Hindlimb muscle (tissue), 1 donor: Measurements from ENCODE around the gene RPL21. TPM values are rescaled to one million over a fixed set of nuclear protein-coding genes. Genes with fewer than 3 reads are reported as not detected.

Experiments
- DNase-seq: peaks from one replicate; pipeline ENCODE4 v3.0.0-alpha.2; 2013
- polyA plus RNA-seq: library from polyadenylated mRNA; unstranded; fragments of 120-200 nt; gene quantifications from one replicate; pipeline ENCODE4 v1.2.1, GENCODE V29; 2013; ENCODE audit not compliant: insufficient read length

Gene RPL21
- polyA plus RNA-seq, 1 donor: 945 TPM

- no peak for DNase-seq
Observed at GRCh38 chr13:27258637-27259386, 7.5 kb downstream of the RPL21 start.

- DNase-seq: no peak
Observed at GRCh38 chr13:27259831-27260230, 8.5 kb downstream of the RPL21 start.

DNA sequence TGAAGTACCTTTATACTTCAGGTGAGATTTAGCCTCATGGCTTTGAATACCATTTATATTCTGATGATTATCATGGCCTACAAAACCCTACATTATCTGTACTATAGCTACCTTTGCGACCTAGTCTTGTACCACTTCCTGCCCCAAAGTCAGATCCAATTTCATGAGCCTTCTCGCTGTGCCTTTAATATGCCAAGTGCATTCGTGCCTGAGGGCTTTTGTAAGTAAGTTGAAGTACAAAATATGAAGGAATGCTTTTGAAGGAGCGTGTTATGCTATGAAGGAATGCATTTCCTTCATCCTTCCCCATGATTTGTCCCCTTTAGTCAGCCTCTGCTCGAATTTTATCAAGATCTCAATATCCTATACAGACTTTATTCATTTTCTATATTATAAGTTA lies 10.0 kb downstream of the RPL21 start:
- no peak for DNase-seq

GRCh38 chr13:27263438-27263837 lies 12.1 kb downstream of the RPL21 start:
- no peak for DNase-seq

DNA sequence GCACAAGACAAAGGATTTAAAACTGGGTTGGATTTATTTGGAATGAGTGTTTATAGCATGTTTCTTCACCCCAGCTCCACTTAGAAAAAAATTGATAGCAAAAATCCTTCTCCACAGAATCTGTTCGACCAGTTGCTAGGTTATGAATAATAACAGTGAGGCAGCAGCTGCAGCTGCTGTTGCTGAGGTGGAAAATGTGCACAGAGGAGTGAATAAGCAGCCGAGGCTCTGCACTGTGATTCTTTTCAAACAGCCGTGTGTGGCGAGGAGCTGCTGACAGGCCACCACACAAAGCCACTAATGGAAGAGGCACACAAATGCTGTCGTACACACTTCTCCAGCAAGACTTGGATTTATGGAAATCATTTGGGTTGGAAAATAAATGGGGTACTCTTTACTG lies 12.8 kb downstream of the RPL21 start:
- peak; percentile 66 for DNase-seq

DNA sequence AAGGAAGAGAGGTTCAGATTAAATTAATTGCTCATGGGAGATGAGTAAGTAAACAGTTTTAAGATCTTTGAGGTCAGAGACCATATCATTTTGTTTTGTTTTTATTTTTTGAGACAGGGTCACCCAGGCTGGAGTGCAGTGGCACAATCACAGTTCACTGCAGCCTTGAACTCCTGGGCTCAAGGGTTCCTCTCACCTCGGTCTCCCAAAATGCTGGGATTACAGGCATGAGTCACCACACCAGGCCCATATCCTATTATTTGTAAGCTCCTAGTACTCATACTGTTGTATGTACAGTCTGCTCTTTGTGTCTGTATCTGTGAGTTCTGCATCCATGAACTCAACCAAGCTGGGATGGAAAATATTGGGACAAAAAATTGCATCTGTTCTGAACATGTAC lies 13.3 kb downstream of the RPL21 start:
- DNase-seq: no peak

- no peak for DNase-seq
Observed at GRCh38 chr13:27266917-27267316, 15.6 kb downstream of the RPL21 start.

DNA sequence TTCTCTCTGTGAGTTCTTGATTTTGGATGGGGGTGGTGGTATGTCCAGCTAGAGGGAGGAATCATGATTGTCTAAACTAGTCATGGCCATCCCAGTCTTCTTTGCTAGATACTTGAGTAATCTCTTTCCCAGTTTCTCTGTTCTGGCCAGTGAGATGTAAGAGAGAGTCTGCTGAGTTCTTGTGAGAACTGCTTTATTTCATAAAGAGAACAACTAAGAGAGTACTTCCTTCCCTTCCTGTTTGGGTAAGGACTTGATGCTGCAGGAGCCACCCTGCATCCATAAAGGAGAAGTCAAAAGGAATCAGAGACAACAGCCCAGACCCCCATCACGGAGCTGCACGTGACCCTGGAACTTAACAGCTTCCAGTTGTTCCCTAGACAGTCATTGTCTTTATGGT lies 16.2 kb downstream of the RPL21 start:
- DNase-seq: no peak

DNA sequence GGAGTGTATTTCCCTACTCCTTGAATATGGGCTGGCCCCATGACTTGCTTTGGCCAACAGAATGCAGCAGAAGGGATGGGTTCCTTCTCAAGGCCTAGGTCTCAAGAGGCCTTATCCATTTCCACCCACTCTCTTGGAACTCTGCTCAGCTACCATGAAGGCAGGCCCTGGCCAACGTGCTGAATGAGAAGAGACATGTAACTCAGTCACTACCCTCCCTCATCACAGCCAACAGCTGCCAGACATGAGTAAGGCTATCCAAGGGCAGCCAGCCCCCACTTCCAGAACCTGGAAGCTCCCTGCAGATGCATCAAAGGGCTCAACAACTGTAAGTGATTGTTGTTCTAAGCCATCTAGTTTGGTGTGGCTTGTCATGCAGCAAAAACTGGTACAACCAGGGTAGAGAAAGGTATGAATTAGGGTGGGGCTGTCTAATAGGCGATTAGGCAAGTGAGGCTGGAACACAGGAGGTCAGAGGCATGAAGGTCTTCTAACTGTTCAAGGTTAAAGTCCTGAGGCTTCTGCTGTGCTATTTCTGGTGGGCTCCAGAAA lies 17.8 kb downstream of the RPL21 start:
- no peak for DNase-seq

GRCh38 chr13:27270594-27271520 lies 19.5 kb downstream of the RPL21 start, which contains the start of gene RASL11A:
Gene RASL11A (plus strand): TSS chr13:27270830. CDS start chr13:27270945, 115 bp downstream.
- peak; percentile 87 for DNase-seq

DNA sequence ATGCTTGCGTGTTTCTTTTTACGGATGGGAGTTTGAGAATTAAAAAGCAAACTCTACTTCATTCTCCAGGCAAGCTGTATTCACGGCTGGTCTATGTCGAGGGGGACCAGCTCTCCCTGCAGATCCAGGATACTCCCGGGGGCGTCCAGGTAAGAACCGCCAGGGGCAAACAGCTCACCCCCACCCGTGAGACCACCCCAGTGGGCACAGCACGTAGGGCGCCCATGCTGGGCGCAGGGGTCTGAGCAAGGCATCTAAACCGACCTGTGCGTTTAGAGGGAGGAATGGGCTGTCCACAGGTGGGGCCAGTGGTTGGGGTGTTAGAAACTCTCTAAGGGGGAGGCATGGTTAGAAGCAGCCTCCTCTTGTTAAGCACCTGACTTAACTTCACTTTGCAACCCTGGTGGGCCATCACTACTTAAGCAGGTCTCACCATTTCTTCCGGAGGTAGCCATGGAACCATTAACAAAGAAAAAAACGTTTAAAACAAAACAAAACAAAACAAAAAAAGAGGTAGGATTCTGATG lies 20.3 kb downstream of the RPL21 start:
- DNase-seq: no peak

DNA sequence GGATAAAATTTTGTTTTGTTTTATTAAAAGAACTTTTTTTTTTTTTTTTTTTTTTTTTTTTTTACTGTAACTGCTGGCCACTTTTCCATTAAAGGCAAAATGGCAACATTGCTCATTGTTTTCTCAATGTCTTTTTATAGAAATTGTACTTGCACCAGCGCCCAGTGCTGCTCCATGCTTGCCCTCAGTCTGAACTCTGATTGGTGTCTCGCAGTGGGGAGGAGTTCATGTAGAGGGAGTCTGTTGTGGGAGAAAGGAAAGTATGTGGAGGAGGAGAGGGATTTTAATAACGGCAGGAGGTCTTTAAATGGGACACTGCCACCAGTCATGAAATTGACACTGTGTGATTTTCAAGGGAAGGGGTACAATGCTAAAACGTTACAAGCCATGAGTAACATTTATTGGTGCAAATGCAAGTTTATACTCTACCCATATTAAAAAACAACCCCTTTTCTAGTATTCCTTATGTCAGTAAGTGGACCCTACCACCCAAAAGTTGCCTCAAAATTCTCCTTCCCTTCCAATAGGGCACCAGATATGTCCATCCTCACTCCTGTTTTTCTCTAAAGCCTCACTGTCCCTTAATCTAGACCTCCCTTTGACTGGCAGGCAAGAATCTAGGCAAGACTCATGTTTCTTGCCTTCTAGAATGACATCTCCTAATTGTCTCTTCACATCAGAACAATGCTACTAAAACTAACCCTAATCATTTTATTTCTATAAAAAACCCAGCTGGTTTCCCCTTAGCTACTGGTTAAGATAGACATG lies 22.5 kb downstream of the RPL21 start:
- DNase-seq: no peak

DNA sequence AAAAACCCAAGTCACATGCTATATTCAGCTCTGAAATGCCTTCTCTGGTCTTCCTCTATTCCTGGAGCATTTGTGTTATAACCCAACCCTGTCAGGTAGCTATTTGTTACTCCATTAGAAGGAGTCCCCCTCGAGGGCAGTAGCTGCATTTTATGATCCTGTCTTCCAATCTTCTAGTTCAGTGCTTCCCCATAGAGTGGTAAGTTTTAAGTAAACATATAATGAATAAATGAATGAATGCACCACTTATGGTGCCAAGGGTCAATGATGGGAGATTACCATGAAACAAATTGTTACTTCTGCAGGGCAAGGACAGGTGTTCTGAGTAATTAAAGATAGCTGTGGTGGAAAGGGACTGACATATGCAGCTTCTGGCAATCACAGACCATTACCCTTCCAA lies 23.3 kb downstream of the RPL21 start:
- DNase-seq: no peak

DNA sequence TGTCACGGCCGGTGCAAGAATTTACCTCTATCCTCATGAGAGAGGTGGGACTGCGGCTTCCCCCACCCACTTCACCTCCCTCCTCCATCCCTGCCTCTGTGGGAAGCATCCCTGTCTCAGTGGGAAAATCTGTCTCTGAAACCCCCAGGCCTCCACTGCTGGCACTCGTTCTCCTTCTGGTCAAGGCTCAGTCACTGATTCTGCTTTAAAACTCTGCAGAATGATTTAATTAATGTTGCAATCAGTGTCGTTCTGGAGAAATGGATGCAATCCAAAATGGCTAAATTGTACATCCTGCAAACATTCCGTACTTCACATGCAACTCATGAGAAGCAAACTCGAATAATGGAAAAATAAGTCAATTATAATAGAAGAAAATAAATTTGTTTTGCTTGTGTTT lies 24.8 kb downstream of the RPL21 start:
- DNase-seq: no peak

DNA sequence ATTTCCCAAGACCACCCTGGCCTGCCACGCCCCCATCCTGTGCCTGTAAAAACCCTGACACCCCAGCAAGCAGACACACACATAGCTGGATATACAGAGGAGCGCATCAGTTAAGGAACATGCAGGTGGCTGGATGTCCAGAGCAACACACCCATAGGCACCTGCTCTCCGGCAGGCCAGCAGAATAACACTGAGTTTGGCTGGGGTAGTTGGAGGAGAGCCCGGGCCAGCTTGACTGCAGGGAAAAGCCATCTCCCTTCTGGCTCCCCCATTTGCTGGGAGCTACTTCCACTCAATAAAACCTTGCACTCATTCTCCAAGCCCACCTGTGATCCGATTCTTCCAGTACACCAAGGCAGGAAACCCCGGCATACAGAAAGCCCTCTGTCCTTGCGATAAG lies 28.1 kb downstream of the RPL21 start:
- DNase-seq: no peak

GRCh38 chr13:27280009-27280656 lies 28.8 kb downstream of the RPL21 start:
- no peak for DNase-seq

- no peak for DNase-seq
Observed at GRCh38 chr13:27280841-27281240, 29.5 kb downstream of the RPL21 start.

DNA sequence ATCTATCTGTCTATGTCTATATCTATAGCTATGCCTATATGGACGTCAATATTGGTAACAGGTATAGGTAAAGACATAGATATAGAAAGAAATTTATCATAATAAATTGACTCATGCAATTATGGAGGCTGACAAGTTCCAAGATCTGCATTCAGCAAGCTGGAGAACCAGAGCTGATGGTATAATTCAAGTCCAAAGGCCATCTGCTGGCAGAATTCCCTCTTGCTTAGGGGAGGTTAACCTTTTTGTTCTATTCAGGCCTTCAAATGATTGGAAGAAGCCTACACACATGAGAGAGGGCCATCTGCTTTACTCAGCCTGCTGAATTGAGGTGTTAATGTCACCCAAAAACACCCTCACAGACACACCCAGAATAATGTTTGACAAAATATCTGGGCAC lies 30.1 kb downstream of the RPL21 start:
- no peak for DNase-seq

DNA sequence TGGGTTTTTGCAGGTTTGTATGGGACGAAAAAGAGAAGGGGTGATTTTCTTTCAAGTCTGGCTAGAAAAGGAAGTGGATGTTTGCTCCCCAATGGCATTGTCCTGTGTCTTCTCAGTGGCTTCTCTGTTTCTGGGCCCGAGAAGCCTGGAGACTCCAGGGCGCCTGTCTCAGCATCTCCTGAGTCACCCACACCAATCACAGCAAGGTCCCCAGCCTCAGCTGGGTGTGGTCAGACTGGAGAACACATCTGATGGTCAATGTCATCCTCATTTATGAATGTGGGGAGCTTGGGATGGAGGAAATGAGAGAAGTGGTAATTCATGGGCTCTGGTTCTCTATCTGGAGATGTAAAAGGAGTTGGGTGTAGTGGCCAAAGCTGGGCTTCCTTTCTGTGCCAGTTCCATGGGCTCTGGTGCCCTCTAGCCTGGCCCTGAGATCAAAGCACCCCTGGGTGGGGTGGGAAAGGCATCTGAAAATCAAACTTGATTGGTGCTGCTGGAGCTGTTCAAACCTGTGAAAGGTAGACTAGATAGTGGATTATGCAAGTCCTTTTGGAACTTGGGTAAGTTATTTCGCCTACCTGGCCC lies 32.6 kb downstream of the RPL21 start:
- no peak for DNase-seq

DNA sequence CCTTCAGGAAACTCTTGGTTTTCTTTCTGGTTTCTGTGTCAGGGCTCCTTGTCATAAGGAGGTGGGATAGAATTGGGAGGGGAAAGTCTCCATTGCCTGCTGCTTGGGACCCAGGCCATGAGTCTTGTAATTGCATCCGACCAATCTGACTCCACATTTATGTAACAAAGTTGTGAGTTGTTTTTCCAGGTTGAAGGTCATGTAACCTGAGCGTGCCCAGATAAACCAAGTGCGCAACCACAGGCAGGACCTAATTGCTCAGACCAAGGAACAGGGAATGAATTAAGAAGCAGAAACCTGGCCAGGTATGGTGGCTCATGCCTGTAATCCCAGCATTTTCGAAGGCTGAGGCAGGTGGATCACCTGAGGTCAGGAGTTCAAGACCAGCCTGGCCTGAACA lies 37.0 kb downstream of the RPL21 start:
- no peak for DNase-seq

GRCh38 chr13:27289011-27289665 lies 37.8 kb downstream of the RPL21 start:
- no peak for DNase-seq
